ENCODE data around the gene OGDH. TPM values are rescaled to one million over a fixed set of nuclear protein-coding genes. Genes with fewer than 3 reads are reported as not detected.

Gene OGDH
- total and polyA plus RNA-seq, 10 of the 15 experiments (the other 5 are each of a cell fraction or from before 2014, with no cell fraction given): 4.1 to 103 (median 48.4) TPM

GRCh38 chr7:44631458-44632115 lies 25.2 kb downstream of the OGDH start:
- Histone ChIP-seq H3K4me2 (ENCODE audit: control insufficient read depth, insufficient read depth) (no peak overlapping the region), H3K79me2 (ENCODE audit: control insufficient read depth, insufficient read depth, low read length) (peaks cover 16% of the 10 kb centered on the region), H3K27ac (ENCODE audit: control insufficient read depth, insufficient read depth) (peak overlapping the region; percentile 68), H3K9ac (ENCODE audit: control insufficient read depth, insufficient read depth, low read length) (no peak overlapping the region), H3K27me3 (replicated peaks in 1 of 2; ENCODE audit: control insufficient read depth in 2 of 2, insufficient read depth in 2 of 2, low read length in 1 of 2) (no peaks in the 10 kb centered on the region), H3K4me3 (no peak overlapping the region), H4K20me1 (ENCODE audit: control insufficient read depth, insufficient read depth) (no peaks in the 10 kb centered on the region), H3K9me3 (replicated peaks; ENCODE audit: control insufficient read depth, insufficient read depth, low read length) (no peaks in the 10 kb centered on the region), H3K4me1 (ENCODE audit: control insufficient read depth, insufficient read depth, low read length) (peaks cover 69% of the 10 kb centered on the region), H3K36me3 (ENCODE audit: control insufficient read depth in 2 of 2, insufficient read depth in 2 of 2, low read length in 1 of 2) (peaks cover under 1 to 3% of the 10 kb centered on the region in 2 experiments; a peak in 3 of 4 replicates), H2AFZ (ENCODE audit: control insufficient read depth, low read depth, low read length) (no peak overlapping the region)
- no peak for DNase-seq (ENCODE audit: low read depth, low spot score)
- FAIRE-seq: no peak
- in situ Hi-C loops (cut with MboI): no loop called here
- WGBS (ENCODE audit: insufficient coverage, insufficient replicate concordance, low lambda C conversion rate, missing lambda C conversion rate): 91% methylated on average over 6 of the region's 6 CpGs
- ChIA-PET CTCF (interaction anchor here (0.7 to 1.6 kb wide), 4 partner anchors 10 to 308 kb away, joined by 3 to 8 read pairs (median 4); partner anchors contain the start of gene OGDH), SMC1A (ENCODE audit: uncharacterized antibody, unreplicated experiment) (interaction anchor here (0.8 to 10.4 kb wide), 8 partner anchors 8 to 215 kb away, joined by 3 to 103 read pairs (median 4); partner anchors contain the start of gene OGDH), POLR2A (interaction anchor here (0.8 to 5.9 kb wide), 8 partner anchors 8 to 370 kb away, joined by 3 to 55 read pairs (median 4); partner anchors contain the start of genes DDX56 and ZMIZ2), RAD21 (ENCODE audit: unreplicated experiment) (interaction anchor here (0.8 to 13.2 kb wide), 2 partner anchors 11 to 24 kb away, joined by 3 to 130 read pairs; no protein-coding TSS in a partner anchor)
- intact Hi-C loops (cut with micrococcal nuclease; ENCODE audit: unreplicated experiment): loop anchor here (10.0 kb wide), 1 partner anchor 393 kb away; no protein-coding TSS in a partner anchor
- ATAC-seq: no peak
- BruUV-seq (replicated peaks): no TSS peak
- TF ChIP-seq NFYA (IDR thresholded peaks at IDR 0.05; ENCODE audit: borderline replicate concordance, low read depth, low read length) (no peak), BHLHE40 (IDR thresholded peaks at IDR 0.05; ENCODE audit: borderline replicate concordance in 1 of 2, low read depth in 2 of 2, low read length in 1 of 2) (no peak), EGR1 (IDR thresholded peaks at IDR 0.05; ENCODE audit: borderline replicate concordance in 1 of 2, low read depth in 2 of 2, low read length in 2 of 2) (no peak), ZNF24 (IDR thresholded peaks at IDR 0.05) (no peak), SRF (IDR thresholded peaks at IDR 0.05; ENCODE audit: low read depth in 2 of 2, low read length in 2 of 2) (no peak), ATF3 (IDR thresholded peaks at IDR 0.05; ENCODE audit: borderline replicate concordance, extremely low read depth, low read depth, low read length) (no peak), PRDM15 (CRISPR knock-in tag; IDR thresholded peaks at IDR 0.05) (no peak), TCF3 (IDR thresholded peaks at IDR 0.05; ENCODE audit: borderline replicate concordance, insufficient read depth, low read depth, low read length) (no peak), NRF1 (conservative IDR thresholded peaks at IDR 0.05; ENCODE audit: low read depth, low read length) (no peak), MTA3 (IDR thresholded peaks at IDR 0.05; ENCODE audit: borderline replicate concordance, low read length) (no peak), SMAD1 (IDR thresholded peaks at IDR 0.05; ENCODE audit: low read depth, partially characterized antibody) (no peak), REST (IDR thresholded peaks at IDR 0.05; ENCODE audit: low read depth, low read length) (no peak), POLR2AphosphoS5 (IDR thresholded peaks at IDR 0.05; ENCODE audit: low read length) (no peak), POLR2AphosphoS2 (IDR thresholded peaks at IDR 0.05; ENCODE audit: low read depth, low read length) (no peak), RCOR1 (conservative IDR thresholded peaks at IDR 0.05; ENCODE audit: low read depth, low read length) (no peak)
